Measurements from ENCODE around the gene LAMB1. TPM values are rescaled to one million over a fixed set of nuclear protein-coding genes. Genes with fewer than 3 reads are reported as not detected.
"Not testable (repeated sequence)": the region's sequence is repeated elsewhere in the genome, so short reads cannot be mapped to it uniquely, and the experiment has no call there.

The LAMB1 gene
- polyA plus RNA-seq, 6 donors from 2014 or later, result 0.82 to 1.1 TPM; not detected in 4

GRCh38 chr7:107971100-107971499, 31.9 kb downstream of the LAMB1 start:
- DNase-seq (no peak), ATAC-seq (ENCODE audit: low read depth in 2 of 2) (no peak)
- Mint-ChIP-seq H3K27ac (no peak overlapping the region), H3K9me3 (no peaks in the 10 kb centered on the region), H3K27me3 (peaks cover 11 to 18% (median 11%) of the 10 kb centered on the region in 3 donors), H3K4me1 (no peaks in the 10 kb centered on the region), H3K36me3 (no peaks in the 10 kb centered on the region), H3K4me3 (no peak overlapping the region)

- H3K36me3 Mint-ChIP-seq, result no peaks in the 10 kb centered on the region
- H3K27ac Mint-ChIP-seq, result no peak overlapping the region
- no peak overlapping the region for H3K4me3 Mint-ChIP-seq
- no peak for ATAC-seq (ENCODE audit: low read depth in 2 of 2)
- no peaks in the 10 kb centered on the region for H3K9me3 Mint-ChIP-seq
- no peak for DNase-seq
- no peaks in the 10 kb centered on the region for H3K4me1 Mint-ChIP-seq
- peaks cover 0 to 14% (median 5%) of the 10 kb centered on the region in 3 donors for H3K27me3 Mint-ChIP-seq
Measured at GRCh38 chr7:107969856-107970255, 33.1 kb downstream of the LAMB1 start.

- H3K9me3 Mint-ChIP-seq, result no peaks in the 10 kb centered on the region
- no peaks in the 10 kb centered on the region for H3K36me3 Mint-ChIP-seq
- peaks cover 0 to 14% (median 5%) of the 10 kb centered on the region in 3 donors for H3K27me3 Mint-ChIP-seq
- no peak overlapping the region for H3K27ac Mint-ChIP-seq
- no peaks in the 10 kb centered on the region for H3K4me1 Mint-ChIP-seq
- no peak for ATAC-seq (ENCODE audit: low read depth in 2 of 2)
- no peak for DNase-seq
- no peak overlapping the region for H3K4me3 Mint-ChIP-seq
Measured at GRCh38 chr7:107968449-107968848, 34.5 kb downstream of the LAMB1 start.

- no peak overlapping the region for H3K27ac Mint-ChIP-seq
- ATAC-seq (ENCODE audit: low read depth in 2 of 2), result no peak
- no peak for DNase-seq
- H3K9me3 Mint-ChIP-seq, result no peaks in the 10 kb centered on the region
- peaks cover 0 to 6% (median 5%) of the 10 kb centered on the region in 3 donors for H3K27me3 Mint-ChIP-seq
- H3K36me3 Mint-ChIP-seq, result no peaks in the 10 kb centered on the region
- no peak overlapping the region for H3K4me3 Mint-ChIP-seq
- H3K4me1 Mint-ChIP-seq, result no peaks in the 10 kb centered on the region
Measured at GRCh38 chr7:107967420-107967819, 35.5 kb downstream of the LAMB1 start.

- no peaks in the 10 kb centered on the region for H3K9me3 Mint-ChIP-seq
- H3K4me1 Mint-ChIP-seq, result no peaks in the 10 kb centered on the region
- no peak overlapping the region for H3K4me3 Mint-ChIP-seq
Measured at GRCh38 chr7:107966711-107967110, 36.2 kb downstream of the LAMB1 start.

GRCh38 chr7:107964510-107964909, 38.5 kb downstream of the LAMB1 start:
- Mint-ChIP-seq H3K4me3 (no peak overlapping the region), H3K27ac (no peak overlapping the region), H3K4me1 (no peaks in the 10 kb centered on the region), H3K36me3 (no peaks in the 10 kb centered on the region), H3K27me3 (peaks cover 10 to 12% (median 11%) of the 10 kb centered on the region in 3 donors), H3K9me3 (no peaks in the 10 kb centered on the region)
- ATAC-seq (ENCODE audit: low read depth in 2 of 2), result no peak
- DNase-seq, result no peak

More at GRCh38 chr7:107966711-107967110, 36.2 kb downstream of the LAMB1 start:
- H3K27me3 Mint-ChIP-seq, result peaks cover 6 to 8% (median 7%) of the 10 kb centered on the region in 3 donors
- DNase-seq (no peak), ATAC-seq (ENCODE audit: low read depth in 2 of 2) (no peak)
- no peak overlapping the region for H3K27ac Mint-ChIP-seq
- no peaks in the 10 kb centered on the region for H3K36me3 Mint-ChIP-seq

GRCh38 chr7:107962817-107963216, 40.1 kb downstream of the LAMB1 start:
- Mint-ChIP-seq H3K4me3 (no peak overlapping the region), H3K4me1 (no peaks in the 10 kb centered on the region), H3K27me3 (peaks cover 15 to 27% (median 22%) of the 10 kb centered on the region in 3 donors), H3K36me3 (no peaks in the 10 kb centered on the region), H3K27ac (no peak overlapping the region), H3K9me3 (no peaks in the 10 kb centered on the region)
- no peak for DNase-seq
- ATAC-seq (ENCODE audit: low read depth in 2 of 2), result no peak

- Mint-ChIP-seq H3K4me1 (no peaks in the 10 kb centered on the region), H3K27ac (peak overlapping the region in 1 of 6 donors; percentile 12), H3K36me3 (no peaks in the 10 kb centered on the region), H3K4me3 (no peak overlapping the region), H3K9me3 (no peaks in the 10 kb centered on the region), H3K27me3 (peaks cover 15 to 27% (median 22%) of the 10 kb centered on the region in 3 donors)
- ATAC-seq (ENCODE audit: low read depth in 2 of 2), result no peak
- DNase-seq, result no peak
Measured at GRCh38 chr7:107961405-107961804, 41.6 kb downstream of the LAMB1 start.

- no peak overlapping the region for H3K27ac Mint-ChIP-seq
- ATAC-seq (ENCODE audit: low read depth in 2 of 2) (no peak), DNase-seq (no peak)
- peaks cover 15 to 27% (median 22%) of the 10 kb centered on the region in 3 donors for H3K27me3 Mint-ChIP-seq
- no peaks in the 10 kb centered on the region for H3K4me1 Mint-ChIP-seq
- no peak overlapping the region for H3K4me3 Mint-ChIP-seq
- no peaks in the 10 kb centered on the region for H3K36me3 Mint-ChIP-seq
- H3K9me3 Mint-ChIP-seq, result no peaks in the 10 kb centered on the region
Measured at GRCh38 chr7:107960272-107960671, 42.7 kb downstream of the LAMB1 start.

- H3K4me1 Mint-ChIP-seq, result no peaks in the 10 kb centered on the region
- no peak overlapping the region for H3K4me3 Mint-ChIP-seq
- no peaks in the 10 kb centered on the region for H3K36me3 Mint-ChIP-seq
- no peak overlapping the region for H3K27ac Mint-ChIP-seq
- peaks cover 15 to 27% (median 22%) of the 10 kb centered on the region in 3 donors for H3K27me3 Mint-ChIP-seq
- DNase-seq (no peak), ATAC-seq (ENCODE audit: low read depth in 2 of 2) (no peak)
- H3K9me3 Mint-ChIP-seq, result no peaks in the 10 kb centered on the region
Measured at GRCh38 chr7:107959527-107959898, 43.4 kb downstream of the LAMB1 start.

- ATAC-seq (ENCODE audit: low read depth in 2 of 2) (no peak), DNase-seq (no peak)
- no peaks in the 10 kb centered on the region for H3K9me3 Mint-ChIP-seq
- H3K36me3 Mint-ChIP-seq, result no peaks in the 10 kb centered on the region
- H3K4me1 Mint-ChIP-seq, result no peaks in the 10 kb centered on the region
- peaks cover 15 to 27% (median 22%) of the 10 kb centered on the region in 3 donors for H3K27me3 Mint-ChIP-seq
- peak overlapping the region in 1 of 8 donors; percentile 58 for H3K4me3 Mint-ChIP-seq
- H3K27ac Mint-ChIP-seq, result no peak overlapping the region
Measured at GRCh38 chr7:107958764-107959526, 44.0 kb downstream of the LAMB1 start.

GRCh38 chr7:107957436-107957835, 45.5 kb downstream of the LAMB1 start:
- no peak for ATAC-seq (ENCODE audit: low read depth in 2 of 2)
- H3K9me3 Mint-ChIP-seq, result no peaks in the 10 kb centered on the region
- no peak for DNase-seq
- no peak overlapping the region for H3K4me3 Mint-ChIP-seq
- H3K4me1 Mint-ChIP-seq, result no peaks in the 10 kb centered on the region
- no peak overlapping the region for H3K27ac Mint-ChIP-seq
- H3K27me3 Mint-ChIP-seq, result peaks cover 15 to 37% (median 22%) of the 10 kb centered on the region in 3 donors
- no peaks in the 10 kb centered on the region for H3K36me3 Mint-ChIP-seq

GRCh38 chr7:107956950-107957349, 46.0 kb downstream of the LAMB1 start:
- H3K27me3 Mint-ChIP-seq, result peaks cover 11 to 34% (median 22%) of the 10 kb centered on the region in 3 donors
- not testable (repeated sequence) for H3K9me3 Mint-ChIP-seq; H3K27ac Mint-ChIP-seq; ATAC-seq (ENCODE audit: low read depth in 2 of 2); DNase-seq; H3K4me3 Mint-ChIP-seq; H3K4me1 Mint-ChIP-seq; H3K36me3 Mint-ChIP-seq

GRCh38 chr7:107955394-107955793, 47.6 kb downstream of the LAMB1 start:
- H3K27me3 Mint-ChIP-seq, result peaks cover 5 to 31% (median 16%) of the 10 kb centered on the region in 3 donors
- ATAC-seq (ENCODE audit: low read depth in 2 of 2) (no peak), DNase-seq (no peak)
- no peaks in the 10 kb centered on the region for H3K9me3 Mint-ChIP-seq
- no peaks in the 10 kb centered on the region for H3K36me3 Mint-ChIP-seq
- no peak overlapping the region for H3K27ac Mint-ChIP-seq
- H3K4me3 Mint-ChIP-seq, result no peak overlapping the region
- no peaks in the 10 kb centered on the region for H3K4me1 Mint-ChIP-seq
